ENCODE results near the gene CPN2. TPM values are rescaled to one million over a fixed set of nuclear protein-coding genes. Genes with fewer than 3 reads are reported as not detected.

The CPN2 gene
- total and polyA plus RNA-seq, 2 donors (not counting 1 experiment from before 2014, with no cell fraction given) = not detected

DNA sequence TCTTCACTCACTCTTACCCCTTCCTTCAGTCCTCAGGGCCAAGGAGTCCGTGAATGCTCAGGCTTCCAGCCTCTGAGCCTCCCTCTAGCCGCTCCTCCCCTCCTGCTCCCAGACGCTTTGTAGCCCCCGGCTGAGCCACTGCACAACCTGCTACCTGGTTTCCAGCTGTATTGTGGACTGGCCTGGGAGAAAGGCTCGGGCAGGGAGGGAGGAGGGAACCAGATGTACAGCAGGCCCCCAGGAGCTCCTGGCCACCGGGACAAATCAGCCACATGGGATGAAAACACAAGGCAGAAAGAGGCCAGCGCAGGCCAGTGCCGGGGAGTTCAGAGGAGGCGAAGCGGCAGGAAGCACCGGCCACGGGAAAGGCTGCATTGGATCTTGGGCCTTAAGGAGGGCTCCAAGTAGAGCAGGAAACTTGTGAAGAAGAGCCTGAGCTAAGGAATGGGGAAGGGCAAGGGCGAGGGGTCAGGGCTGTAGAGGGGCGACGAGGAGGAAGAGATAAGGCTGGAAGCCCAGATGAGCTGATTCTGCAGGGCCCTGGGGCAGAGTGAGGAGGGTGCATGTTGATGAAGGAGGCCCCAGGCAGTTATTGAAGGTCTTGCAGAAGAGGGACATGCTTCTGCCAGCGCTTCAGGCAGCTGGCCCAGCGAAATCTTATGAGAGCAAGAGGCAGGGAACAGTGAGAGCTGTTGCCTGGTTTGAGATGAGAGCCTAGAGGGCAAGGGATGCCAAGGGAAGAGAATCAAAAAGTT is 14.3 kb downstream of the CPN2 start:
- Histone ChIP-seq H3K9ac (ENCODE audit: low read length) (no peak overlapping the region), H4K20me1 (ENCODE audit: control insufficient read depth, insufficient read depth, low read length, poor library complexity, severe bottlenecking) (no peaks in the 10 kb centered on the region), H3K36me3 (replicated peaks in 1 of 2; ENCODE audit: control extremely low read depth in 1 of 2, control insufficient read depth in 1 of 2, extremely low read depth in 1 of 2, insufficient read depth in 2 of 2, low read length in 1 of 2) (no peaks in the 10 kb centered on the region), H3K79me2 (ENCODE audit: control insufficient read depth, insufficient read depth, low read length) (no peaks in the 10 kb centered on the region), H3K9me3 (ENCODE audit: control extremely low read depth in 1 of 3, control insufficient read depth in 2 of 3, insufficient read depth in 1 of 3, low read length in 2 of 3) (no peaks in the 10 kb centered on the region), H3K4me1 (ENCODE audit: control insufficient read depth in 2 of 2, insufficient read depth in 2 of 2, low read length in 2 of 2) (peaks cover 9 to 10% of the 10 kb centered on the region in 2 donors), H2AFZ (ENCODE audit: insufficient read depth, low read depth, low read length, poor library complexity, severe bottlenecking) (no peak overlapping the region), H3K4me3 (ENCODE audit: control extremely low read depth in 1 of 5, extremely low read depth in 1 of 5, insufficient read depth in 1 of 5, low read depth in 2 of 5, low read length in 4 of 5) (no peak overlapping the region), H3K4me2 (replicated peaks; ENCODE audit: low read depth, low read length, poor library complexity, severe bottlenecking) (no peak overlapping the region), H3K27me3 (replicated peaks in 1 of 4; ENCODE audit: control extremely low read depth in 1 of 4, control insufficient read depth in 3 of 4, insufficient read depth in 4 of 4, low read length in 3 of 4) (peaks cover 0 to 25% (median 7%) of the 10 kb centered on the region in 4 experiments), H3K27ac (ENCODE audit: low read length in 2 of 2) (no peak overlapping the region)
- POLR2A ChIA-PET = no interaction called here
- TF ChIP-seq CTCF (IDR thresholded peaks at IDR 0.05) = no peak
- no peak for TF ChIP-seq EZH2 (IDR thresholded peaks at IDR 0.05; ENCODE audit: borderline replicate concordance, insufficient read depth, low read depth, low read length, poor library complexity, severe bottlenecking)
- CTCF ChIA-PET = interaction anchor here (0.7 to 6.5 kb wide), 4 partner anchors 8 to 555 kb away, joined by 3 to 112 read pairs (median 24); no protein-coding TSS in a partner anchor
- intact Hi-C loops (cut with micrococcal nuclease) = no loop called here
- ATAC-seq (ENCODE audit: low read depth) (no peak), DNase-seq (no peak)
- H3K4me3 Mint-ChIP-seq = no peak overlapping the region
- no peak overlapping the region for H3K27ac Mint-ChIP-seq
- H3K4me1 Mint-ChIP-seq = peaks cover 7% of the 10 kb centered on the region
- 90% methylated on average over 15 of the region's 17 CpGs for WGBS (ENCODE audit: insufficient coverage)
- no peaks in the 10 kb centered on the region for H3K9me3 Mint-ChIP-seq (ENCODE audit: insufficient read depth)
- peaks cover 40% of the 10 kb centered on the region for H3K27me3 Mint-ChIP-seq

DNA sequence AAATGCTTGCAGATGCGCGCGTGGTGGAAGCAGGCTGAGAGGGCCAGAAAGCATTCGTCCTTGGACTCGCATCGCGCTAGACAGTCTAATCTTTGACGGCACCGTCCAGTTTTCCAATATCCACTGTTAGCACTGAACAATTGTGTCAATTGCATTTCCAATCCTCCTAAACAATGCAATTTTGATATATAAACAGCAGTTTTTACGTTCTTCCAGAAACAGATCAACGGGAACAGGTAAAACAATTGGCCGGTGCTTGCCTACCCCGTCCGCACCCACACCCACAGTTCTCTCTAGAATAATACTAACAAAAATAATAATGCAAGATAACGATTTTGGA is 17.2 kb downstream of the CPN2 start:
- no peaks in the 10 kb centered on the region for H3K9me3 ChIP-seq (ENCODE audit: control extremely low read depth in 1 of 3, control insufficient read depth in 2 of 3, insufficient read depth in 1 of 3, low read length in 2 of 3)
- Mint-ChIP-seq H3K9me3 (ENCODE audit: insufficient read depth) (no peaks in the 10 kb centered on the region), H3K4me3 (peak overlapping the region; percentile 79), H3K27ac (no peak overlapping the region), H3K4me1 (peaks cover 7% of the 10 kb centered on the region), H3K27me3 (peaks cover 39% of the 10 kb centered on the region)
- H3K4me1 ChIP-seq (ENCODE audit: control insufficient read depth in 2 of 2, insufficient read depth in 2 of 2, low read length in 2 of 2) = peaks cover 9 to 10% of the 10 kb centered on the region in 2 donors
- no peak overlapping the region for H3K9ac ChIP-seq (ENCODE audit: low read length)
- ATAC-seq (ENCODE audit: low read depth) = no peak
- no peaks in the 10 kb centered on the region for H3K79me2 ChIP-seq (ENCODE audit: control insufficient read depth, insufficient read depth, low read length)
- DNase-seq = no peak
- no peak overlapping the region for H3K4me3 ChIP-seq (ENCODE audit: control extremely low read depth in 1 of 5, extremely low read depth in 1 of 5, insufficient read depth in 1 of 5, low read depth in 2 of 5, low read length in 4 of 5)
- H3K4me2 ChIP-seq (replicated peaks; ENCODE audit: low read depth, low read length, poor library complexity, severe bottlenecking) = peak overlapping the region; percentile 94
- no peak overlapping the region for H2AFZ ChIP-seq (ENCODE audit: insufficient read depth, low read depth, low read length, poor library complexity, severe bottlenecking)
- WGBS (ENCODE audit: insufficient coverage) = 12% methylated on average over 10 of the region's 15 CpGs
- peaks cover 0 to 28% (median 7%) of the 10 kb centered on the region in 4 experiments for H3K27me3 ChIP-seq (replicated peaks in 1 of 4; ENCODE audit: control extremely low read depth in 1 of 4, control insufficient read depth in 3 of 4, insufficient read depth in 4 of 4, low read length in 3 of 4)
- ChIA-PET POLR2A (no interaction called here), CTCF (interaction anchor here (0.6 to 6.5 kb wide), 14 partner anchors 10 to 927 kb away, joined by 3 to 112 read pairs (median 4); partner anchors contain the start of gene GP5)
- H3K36me3 ChIP-seq (replicated peaks in 1 of 2; ENCODE audit: control extremely low read depth in 1 of 2, control insufficient read depth in 1 of 2, extremely low read depth in 1 of 2, insufficient read depth in 2 of 2, low read length in 1 of 2) = no peaks in the 10 kb centered on the region
- peak; percentile 65 for TF ChIP-seq CTCF (IDR thresholded peaks at IDR 0.05)
- no peak for TF ChIP-seq EZH2 (IDR thresholded peaks at IDR 0.05; ENCODE audit: borderline replicate concordance, insufficient read depth, low read depth, low read length, poor library complexity, severe bottlenecking)
- intact Hi-C loops (cut with micrococcal nuclease) = loop anchor here (1.0 kb wide), 3 partner anchors 10 to 260 kb away; no protein-coding TSS in a partner anchor
- no peak overlapping the region for H3K27ac ChIP-seq (ENCODE audit: low read length in 2 of 2)
- H4K20me1 ChIP-seq (ENCODE audit: control insufficient read depth, insufficient read depth, low read length, poor library complexity, severe bottlenecking) = no peaks in the 10 kb centered on the region
